GM21447 (cell line): ENCODE results near the gene NUP93.
A peak's percentile ranks its signal among the peaks of the same experiment; 100 is the strongest.
"Not testable (repeated sequence)": the region's sequence is repeated elsewhere in the genome, so short reads cannot be mapped to it uniquely, and the experiment has no call there.

Source experiments
- ATAC-seq: cut with Tn5 transposase; IDR thresholded peaks from one replicate; pipeline ENCODE4 v1.9.1; 2021; ENCODE audit not compliant: unreplicated experiment

The NUP93 gene

GRCh38 chr16:56708525-56709442 is 21.1 kb upstream of the NUP93 start:
- ATAC-seq = no peak

DNA sequence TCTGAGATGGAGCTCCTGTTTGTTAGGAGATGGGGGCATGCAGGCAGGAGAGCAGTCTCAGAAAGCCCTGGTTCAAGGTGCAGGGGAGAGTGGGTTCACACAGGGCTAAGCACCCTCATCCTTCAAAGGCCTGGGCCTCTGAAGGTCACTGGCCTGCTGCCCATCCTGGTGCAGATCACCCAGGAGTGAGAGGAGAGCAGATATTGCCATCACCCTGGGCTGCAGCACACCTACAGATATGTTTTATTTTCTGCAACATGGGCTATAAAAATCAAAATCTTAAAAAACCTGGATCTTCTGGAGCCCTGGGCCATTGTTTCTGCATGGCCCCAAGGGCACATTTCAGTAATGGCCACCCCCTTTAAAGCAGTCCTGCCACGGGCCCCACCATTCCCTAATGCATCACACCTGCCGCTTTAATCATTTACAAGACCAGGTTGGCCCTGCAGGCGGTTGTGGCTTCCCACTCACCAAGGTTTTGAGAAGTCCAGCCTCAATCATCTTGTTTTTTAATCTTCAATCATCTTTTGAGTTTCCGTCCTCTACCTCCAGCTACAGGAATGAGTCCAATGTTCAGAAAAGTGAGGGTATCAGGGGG is 20.4 kb upstream of the NUP93 start:
- ATAC-seq = no peak

GRCh38 chr16:56710181-56710737 is 19.7 kb upstream of the NUP93 start:
- ATAC-seq = no peak

DNA sequence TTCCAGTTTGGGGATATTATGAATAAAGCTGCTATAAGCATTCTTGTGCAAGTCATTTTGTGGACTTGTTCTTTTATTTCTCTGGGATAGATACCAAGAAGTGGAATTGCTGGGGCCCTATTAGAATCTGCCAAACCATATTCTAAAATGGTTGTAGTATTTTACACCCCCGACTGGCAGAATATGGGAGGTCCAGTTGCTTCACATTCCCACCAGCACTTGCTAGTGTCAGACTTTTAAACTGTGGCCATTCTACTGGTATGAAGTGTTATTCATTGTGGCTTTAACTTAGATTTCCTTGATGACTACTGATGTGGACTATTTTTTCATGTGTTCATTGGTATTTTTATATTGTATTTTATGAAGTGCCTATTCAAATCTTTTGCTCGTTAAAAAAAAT is 18.1 kb upstream of the NUP93 start:
- ATAC-seq = no peak

- no peak for ATAC-seq
Observed at GRCh38 chr16:56713794-56714193, 16.1 kb upstream of the NUP93 start.

DNA sequence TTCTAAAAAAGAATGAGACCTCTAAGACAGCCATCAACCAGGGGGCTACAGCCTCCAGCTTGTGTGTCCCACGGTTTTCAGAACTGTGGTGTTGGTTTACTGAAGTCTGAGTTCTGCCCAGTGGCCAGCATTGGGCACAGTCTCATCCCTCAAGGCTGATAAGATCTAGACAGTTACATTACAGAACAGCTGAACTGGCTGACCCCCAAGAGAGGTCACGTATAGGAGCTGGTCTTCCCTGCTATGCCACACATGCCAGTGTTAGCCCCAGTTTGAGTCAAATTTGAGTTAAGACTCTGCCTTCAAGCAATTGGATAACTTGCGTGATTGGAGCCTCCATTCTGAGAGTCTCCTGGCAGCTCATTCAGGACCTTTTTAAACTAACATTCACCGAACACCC is 14.8 kb upstream of the NUP93 start:
- ATAC-seq = no peak

- ATAC-seq = no peak
Observed at GRCh38 chr16:56716761-56717160, 13.2 kb upstream of the NUP93 start.

- not testable (repeated sequence) for ATAC-seq
Observed at GRCh38 chr16:56717532-56717931, 12.4 kb upstream of the NUP93 start.

DNA sequence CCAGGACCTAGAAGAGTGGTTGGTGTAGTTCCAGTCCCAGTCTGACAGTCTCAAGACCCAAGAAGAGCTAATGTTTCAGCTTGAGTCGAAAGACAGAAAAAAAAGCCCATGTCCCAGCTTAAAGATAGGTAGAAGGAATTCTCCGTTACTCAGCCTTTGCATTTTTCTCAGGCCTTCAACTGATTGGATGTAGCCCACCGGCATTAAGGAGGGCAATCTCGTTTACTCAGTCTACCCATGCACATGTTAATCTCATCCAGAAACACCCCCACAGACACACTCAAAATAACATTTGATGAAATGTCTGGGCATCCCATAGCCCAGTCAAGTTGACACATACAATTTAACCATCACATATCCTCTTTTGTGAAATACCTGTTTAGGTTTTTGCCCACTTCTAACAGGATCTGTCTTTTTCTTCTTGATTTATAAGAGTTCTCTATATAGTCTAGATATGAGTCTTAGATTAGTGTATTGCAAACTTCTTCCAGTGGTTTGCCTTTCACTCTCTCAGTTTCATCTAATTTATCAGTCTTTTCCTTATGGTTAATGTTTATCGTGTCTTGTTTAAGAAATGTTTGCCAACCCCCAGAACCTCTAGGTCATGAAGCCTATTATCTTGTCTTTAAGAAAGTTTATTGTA is 7.6 kb upstream of the NUP93 start:
- ATAC-seq = no peak

GRCh38 chr16:56724191-56724590 is 5.7 kb upstream of the NUP93 start:
- no peak for ATAC-seq

DNA sequence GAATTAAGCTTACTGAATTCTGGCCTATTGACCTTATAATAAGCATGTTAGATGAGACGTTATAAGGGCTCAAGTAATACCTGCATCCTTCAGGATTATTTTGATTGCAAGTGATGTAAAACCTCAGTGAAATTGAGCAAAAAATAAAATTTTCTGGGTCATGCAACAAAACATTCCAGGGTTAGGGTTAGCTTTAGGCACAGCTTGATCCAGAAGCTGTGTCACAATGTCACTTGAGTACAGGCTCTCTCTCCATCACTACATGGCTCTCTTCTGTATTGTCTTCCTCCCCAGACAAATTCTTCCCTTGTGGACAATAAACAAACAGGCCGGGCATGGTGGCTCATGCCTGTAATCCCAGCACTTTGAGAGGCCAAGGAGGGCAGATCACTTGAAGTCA is 3.6 kb upstream of the NUP93 start:
- ATAC-seq = no peak

- no peak for ATAC-seq
Observed at GRCh38 chr16:56726926-56727325, 3.0 kb upstream of the NUP93 start.

DNA sequence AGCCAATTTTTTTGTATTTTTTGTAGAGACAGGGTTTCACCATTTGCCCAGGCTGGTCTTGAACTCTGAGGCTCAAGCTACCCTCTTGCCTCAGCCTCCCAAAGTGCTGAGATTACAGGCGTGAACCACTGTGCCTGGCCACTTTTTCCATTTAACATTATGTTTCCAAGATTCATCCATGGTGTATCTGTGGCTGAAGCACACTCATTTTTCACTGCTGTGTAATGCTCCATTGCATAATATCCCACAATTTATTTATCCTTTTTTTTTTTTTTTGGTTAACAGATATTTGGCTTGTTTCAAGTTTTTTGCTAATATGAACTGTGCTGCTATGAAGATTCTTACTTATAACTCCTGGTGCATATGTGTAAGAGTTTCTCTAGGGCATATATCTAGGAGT is 1.9 kb upstream of the NUP93 start:
- no peak for ATAC-seq

GRCh38 chr16:56728980-56729734 is 772 bp upstream of the NUP93 start:
- no peak for ATAC-seq

DNA sequence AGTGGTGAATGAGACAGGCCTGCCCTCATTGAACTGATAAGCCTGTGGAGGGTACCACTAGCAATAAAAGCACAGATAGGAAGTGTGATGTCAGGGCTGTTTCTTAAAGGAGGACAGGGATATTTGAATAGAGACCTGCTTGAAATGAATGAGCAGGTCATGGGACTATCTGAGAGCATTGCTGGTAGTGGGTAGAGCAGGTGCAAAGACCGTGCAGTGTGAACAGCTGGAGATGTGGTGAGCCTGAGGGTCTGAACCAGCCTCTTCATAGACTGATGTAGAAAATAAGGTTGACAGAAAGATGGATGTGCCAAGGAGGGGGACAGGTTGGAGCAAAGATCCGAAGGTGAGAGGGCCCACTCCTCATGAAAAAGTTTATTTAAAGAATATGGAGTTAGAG is 2.4 kb downstream of the NUP93 start:
- ATAC-seq = peak; percentile 43

DNA sequence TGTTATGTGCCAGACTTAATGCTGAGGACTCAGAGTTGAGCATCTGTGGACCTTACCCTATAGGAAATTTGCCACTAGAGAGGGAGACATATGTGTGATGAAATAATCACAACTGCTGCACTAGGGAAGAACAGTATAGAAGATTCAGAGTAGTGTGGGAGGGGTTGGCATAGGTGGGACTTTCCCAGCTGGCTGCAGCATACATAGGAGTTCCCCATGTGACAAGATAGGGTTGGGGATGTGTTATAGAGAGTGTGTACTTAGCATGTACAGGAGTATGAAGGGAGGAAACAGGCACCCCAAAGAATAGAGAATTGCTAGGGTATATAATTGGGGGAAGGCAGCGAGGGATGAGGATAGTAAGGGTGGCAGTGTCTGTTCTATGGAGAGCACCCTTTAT is 2.9 kb downstream of the NUP93 start:
- peak; percentile 45 for ATAC-seq

- no peak for ATAC-seq
Observed at GRCh38 chr16:56734429-56734828, 4.5 kb downstream of the NUP93 start.

- no peak for ATAC-seq
Observed at GRCh38 chr16:56736476-56736875, 6.5 kb downstream of the NUP93 start.

GRCh38 chr16:56737539-56737938 is 7.6 kb downstream of the NUP93 start:
- ATAC-seq = no peak

DNA sequence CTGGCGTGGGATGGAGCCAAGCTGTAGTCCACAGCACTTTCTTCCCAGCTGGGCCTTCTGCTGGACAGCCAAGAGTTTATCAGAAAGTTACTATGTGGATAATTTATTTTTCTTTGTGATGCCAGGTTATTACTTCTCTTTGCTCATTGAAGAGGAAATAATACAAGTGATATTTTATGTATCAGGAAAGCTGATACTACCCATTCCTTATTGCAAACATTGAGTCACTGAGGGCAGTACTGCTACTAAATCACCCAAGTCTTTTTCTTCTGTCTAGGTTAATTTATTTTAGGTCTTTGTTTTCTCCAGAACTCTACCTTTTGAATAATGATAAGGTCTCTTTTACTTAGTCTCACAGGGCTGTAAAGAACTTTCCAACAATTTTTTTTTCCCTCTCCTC is 8.3 kb downstream of the NUP93 start:
- ATAC-seq = no peak

- not testable (repeated sequence) for ATAC-seq
Observed at GRCh38 chr16:56739378-56739777, 9.4 kb downstream of the NUP93 start.
